ENCODE measurements around the gene GRIN3B.
A peak's percentile ranks its signal among the peaks of the same experiment; 100 is the strongest.

The GRIN3B gene

DNA sequence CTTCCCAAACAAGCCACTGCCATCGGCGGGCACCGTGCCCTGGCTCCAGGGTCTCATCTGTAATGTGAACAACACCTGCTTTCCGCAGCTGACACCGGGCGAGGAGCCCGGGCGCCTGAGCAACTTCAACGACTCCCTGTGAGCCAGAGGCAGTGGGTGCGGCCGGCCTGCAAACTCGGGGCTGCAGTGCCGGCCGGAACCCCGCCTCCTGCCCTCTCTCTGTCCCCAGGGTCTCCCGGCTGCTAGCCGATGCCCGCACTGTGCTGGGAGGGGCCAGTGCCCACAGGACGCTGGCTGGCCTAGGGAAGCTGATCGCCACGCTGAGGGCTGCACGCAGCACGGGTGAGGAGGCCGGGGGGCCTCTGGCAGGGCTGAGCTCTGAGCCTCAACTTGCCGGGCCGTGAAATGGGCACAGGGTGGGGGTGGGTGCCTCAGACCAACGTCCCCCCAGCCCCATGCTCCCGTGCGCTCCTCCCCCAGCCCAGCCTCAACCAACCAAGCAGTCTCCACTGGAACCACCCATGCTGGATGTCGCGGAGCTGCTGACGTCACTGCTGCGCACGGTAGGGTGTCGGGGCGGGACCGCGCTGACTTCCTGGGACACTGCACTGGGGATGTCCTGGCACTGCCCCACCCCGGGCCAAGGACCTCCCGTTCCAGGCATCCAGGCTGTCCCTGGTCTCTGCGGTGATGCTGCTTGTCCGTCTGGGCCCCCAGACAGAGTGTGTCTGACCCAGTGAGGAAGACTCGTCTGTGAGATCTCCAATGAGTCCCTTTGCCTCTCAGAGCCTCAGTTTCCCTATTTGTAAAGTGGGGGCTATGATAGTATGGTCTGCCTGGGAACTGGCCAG lies 41.8 kb downstream of the GRIN3B start:
- DNase-seq (ENCODE audit: low read depth, low spot score), result no peak

- peak; percentile 60 for DNase-seq (ENCODE audit: low read depth, low spot score)
Measured at GRCh38 chr19:1042689-1043511, 42.7 kb downstream of the GRIN3B start.

- DNase-seq (ENCODE audit: low read depth, low spot score), result no peak
Measured at GRCh38 chr19:1045247-1045603, 45.0 kb downstream of the GRIN3B start.

DNA sequence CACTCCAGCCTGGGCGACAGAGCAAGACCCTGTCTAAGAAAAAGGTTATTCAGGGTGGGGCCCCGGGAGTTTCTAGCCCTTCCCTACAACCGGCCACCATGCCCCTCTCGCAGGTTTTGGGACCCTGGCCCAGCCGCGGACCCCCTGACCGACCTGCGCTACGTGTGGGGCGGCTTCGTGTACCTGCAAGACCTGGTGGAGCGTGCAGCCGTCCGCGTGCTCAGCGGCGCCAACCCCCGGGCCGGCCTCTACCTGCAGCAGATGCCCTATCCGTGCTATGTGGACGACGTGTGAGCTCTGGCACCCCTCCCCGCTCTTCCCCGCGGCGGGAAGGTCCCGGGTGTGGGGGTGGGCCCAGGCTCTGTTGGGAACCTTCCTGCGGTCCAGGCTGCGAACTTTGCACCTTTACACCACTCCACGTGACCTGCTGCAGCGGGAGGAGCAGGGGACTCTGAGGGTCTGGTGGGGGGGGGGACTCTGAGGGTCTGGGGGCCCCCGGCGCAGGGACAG lies 46.0 kb downstream of the GRIN3B start:
- DNase-seq (ENCODE audit: low read depth, low spot score), result no peak

- no peak for DNase-seq (ENCODE audit: low read depth, low spot score)
Measured at GRCh38 chr19:1046836-1047695, 46.8 kb downstream of the GRIN3B start.

- DNase-seq (ENCODE audit: low read depth, low spot score), result no peak
Measured at GRCh38 chr19:1047696-1048147, 47.5 kb downstream of the GRIN3B start.

DNA sequence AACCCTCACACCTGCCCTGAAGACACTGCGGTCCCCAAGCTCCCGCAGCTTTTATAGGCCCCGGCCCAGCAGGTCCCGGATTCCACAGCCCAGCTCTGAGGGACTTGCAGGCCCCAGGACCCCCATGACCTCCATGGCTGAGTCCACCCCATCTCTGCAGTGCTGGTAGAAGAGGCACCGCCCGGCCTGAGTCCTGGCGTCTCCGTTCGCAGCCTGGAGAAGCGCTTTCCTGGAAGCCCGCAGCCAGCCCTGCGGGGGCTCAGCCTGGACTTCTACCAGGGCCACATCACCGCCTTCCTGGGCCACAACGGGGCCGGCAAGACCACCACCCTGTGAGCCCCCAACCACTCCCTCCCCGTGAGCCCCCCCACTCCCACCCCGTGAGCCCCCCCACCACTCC lies 48.9 kb downstream of the GRIN3B start:
- DNase-seq (ENCODE audit: low read depth, low spot score), result no peak

DNA sequence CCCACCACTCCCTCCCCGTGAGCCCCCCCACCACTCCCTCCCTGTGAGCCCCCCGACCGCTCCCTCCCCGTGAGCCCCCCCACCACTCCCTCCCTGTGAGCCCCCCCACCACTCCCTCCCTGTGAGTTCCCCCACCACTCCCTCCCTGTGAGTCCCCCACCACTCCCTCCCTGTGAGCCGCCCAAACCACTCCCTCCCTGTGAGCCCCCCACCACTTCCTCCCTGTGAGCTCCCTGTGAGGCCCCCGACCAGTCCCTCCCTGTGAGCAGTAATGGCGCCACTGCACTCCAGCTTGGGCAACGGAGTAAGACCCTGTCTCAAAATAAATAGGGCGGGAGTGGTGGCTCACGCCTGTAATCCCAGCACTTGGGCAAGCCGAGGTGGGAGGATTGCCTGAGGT lies 49.6 kb downstream of the GRIN3B start:
- no peak for DNase-seq (ENCODE audit: low read depth, low spot score)

DNA sequence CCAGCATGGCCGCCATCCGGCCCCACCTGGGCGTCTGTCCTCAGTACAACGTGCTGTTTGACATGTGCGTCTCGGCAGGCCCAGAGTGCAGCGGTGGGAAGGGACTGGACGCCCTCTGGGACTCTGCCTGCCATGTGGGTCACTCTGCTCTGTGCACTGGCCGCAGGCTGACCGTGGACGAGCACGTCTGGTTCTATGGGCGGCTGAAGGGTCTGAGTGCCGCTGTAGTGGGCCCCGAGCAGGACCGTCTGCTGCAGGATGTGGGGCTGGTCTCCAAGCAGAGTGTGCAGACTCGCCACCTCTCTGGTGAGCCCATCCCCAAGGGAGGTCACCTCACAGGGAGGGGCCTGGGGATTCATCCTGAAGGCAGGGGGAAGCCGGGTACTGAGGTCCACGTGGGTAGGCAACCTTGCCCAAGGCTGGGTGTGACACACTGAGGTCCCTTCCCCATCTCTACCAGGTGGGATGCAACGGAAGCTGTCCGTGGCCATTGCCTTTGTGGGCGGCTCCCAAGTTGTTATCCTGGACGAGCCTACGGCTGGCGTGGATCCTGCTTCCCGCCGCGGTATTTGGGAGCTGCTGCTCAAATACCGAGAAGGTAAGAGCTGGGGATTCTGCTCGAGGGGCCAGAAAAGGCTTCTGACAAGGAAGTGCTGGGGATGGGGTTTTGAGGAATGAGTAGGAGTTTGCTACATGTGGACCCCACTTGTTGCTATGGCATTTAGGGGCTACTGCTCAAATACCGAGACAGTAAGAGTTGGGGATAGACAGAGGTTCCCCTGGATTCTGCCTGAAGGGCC lies 51.0 kb downstream of the GRIN3B start:
- DNase-seq (ENCODE audit: low read depth, low spot score), result no peak

DNA sequence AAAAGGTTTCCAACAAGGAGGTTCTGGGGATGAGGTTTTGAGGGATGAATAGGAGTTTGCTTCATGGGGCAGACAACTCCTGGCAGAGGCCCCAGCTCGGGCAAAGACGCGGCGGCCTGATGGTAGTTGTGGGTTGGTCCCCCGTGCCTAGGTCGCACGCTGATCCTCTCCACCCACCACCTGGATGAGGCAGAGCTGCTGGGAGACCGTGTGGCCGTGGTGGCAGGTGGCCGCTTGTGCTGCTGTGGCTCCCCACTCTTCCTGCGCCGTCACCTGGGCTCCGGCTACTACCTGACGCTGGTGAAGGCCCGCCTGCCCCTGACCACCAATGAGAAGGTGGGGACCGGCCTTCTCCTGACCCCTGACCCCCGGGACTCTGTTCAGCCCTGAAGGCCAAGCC lies 51.6 kb downstream of the GRIN3B start:
- DNase-seq (ENCODE audit: low read depth, low spot score), result no peak

DNA sequence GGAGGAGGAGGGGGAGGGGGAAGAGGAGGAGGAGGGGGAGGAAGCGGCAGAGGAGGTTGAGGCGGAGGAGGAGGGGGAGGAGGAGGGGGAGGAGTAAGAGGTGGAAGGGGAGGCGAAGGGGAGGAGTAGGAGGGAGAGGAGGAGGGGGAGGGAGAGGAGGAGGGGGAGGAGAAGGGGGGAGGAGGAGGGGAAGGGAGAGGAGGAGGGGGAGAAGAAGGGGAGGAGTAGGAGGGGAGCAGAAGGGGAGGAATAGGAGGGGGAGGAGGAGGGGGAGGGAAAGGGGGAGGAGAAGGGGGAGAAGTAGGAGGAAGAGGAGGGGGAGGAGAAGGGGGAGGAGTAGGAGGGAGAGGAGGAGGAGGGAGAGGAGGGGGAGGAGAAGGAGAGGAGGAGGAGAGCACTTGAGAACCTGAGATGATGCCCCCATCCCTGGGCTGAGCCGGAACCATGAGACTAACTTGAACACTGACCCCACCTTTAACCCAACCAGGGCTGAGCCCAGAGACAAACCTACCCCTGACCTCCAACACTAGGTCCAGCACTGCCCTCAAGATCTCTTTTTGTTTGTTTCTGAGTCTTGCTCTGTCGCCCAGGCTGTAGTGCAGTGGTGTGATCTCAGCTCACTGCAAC lies 52.2 kb downstream of the GRIN3B start:
- no peak for DNase-seq (ENCODE audit: low read depth, low spot score)

GRCh38 chr19:1053176-1054101 lies 53.2 kb downstream of the GRIN3B start:
- no peak for DNase-seq (ENCODE audit: low read depth, low spot score)

GRCh38 chr19:1054102-1055027 lies 54.1 kb downstream of the GRIN3B start:
- DNase-seq (ENCODE audit: low read depth, low spot score), result no peak

- no peak for DNase-seq (ENCODE audit: low read depth, low spot score)
Measured at GRCh38 chr19:1055028-1055425, 54.8 kb downstream of the GRIN3B start.

DNA sequence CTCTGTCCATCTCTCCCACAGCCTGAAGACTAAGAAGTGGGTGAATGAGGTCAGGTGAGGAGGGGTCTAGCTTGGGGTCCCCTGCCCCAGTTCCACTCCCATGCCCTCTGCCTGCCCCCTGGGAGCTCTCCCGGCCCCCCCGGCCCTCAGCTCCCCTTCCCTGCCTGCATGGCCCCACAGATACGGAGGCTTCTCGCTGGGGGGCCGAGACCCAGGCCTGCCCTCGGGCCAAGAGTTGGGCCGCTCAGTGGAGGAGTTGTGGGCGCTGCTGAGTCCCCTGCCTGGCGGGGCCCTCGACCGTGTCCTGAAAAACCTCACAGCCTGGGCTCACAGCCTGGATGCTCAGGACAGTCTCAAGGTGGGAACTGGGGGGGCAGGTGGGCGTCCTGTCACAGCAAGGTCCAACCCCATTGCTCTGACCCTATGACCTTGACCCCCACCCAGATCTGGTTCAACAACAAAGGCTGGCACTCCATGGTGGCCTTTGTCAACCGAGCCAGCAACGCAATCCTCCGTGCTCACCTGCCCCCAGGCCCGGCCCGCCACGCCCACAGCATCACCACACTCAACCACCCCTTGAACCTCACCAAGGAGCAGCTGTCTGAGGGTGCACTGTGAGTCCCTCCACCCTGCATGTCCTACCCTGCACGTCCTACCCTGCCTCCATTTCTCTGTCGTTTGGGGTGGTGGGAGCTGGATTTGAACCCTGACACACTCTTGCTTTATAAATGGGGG lies 55.8 kb downstream of the GRIN3B start:
- no peak for DNase-seq (ENCODE audit: low read depth, low spot score)

DNA sequence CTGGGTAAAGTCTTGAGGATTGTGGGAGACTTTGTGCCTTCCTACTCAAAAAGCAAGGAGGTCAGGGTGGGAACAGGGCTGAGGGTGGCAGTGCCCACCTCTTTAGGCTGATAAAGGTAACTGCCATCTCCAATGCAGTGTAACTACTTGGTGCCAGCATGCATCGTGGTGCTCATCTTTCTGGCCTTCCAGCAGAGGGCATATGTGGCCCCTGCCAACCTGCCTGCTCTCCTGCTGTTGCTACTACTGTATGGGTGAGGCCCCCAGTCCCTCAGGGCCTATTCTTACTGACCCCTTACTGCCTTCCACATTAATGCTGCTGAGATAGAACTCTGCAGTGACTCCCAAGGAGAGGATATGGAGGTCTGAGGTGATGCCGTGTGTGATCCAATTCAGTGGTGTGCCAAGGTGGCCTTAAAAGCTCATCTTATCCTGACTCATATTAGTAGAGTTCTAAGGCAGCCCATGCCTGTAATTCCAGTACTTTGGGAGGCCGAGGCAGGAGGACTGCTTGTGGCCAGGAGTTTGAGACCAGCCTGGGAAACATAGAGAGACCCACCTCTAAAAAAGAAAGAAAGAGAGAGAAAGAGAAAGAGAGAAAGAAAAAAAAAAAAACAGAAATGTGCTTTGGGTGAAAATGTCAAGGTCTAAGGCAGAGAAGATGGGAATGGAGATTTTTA lies 57.1 kb downstream of the GRIN3B start:
- DNase-seq (ENCODE audit: low read depth, low spot score), result peak; percentile 68

DNA sequence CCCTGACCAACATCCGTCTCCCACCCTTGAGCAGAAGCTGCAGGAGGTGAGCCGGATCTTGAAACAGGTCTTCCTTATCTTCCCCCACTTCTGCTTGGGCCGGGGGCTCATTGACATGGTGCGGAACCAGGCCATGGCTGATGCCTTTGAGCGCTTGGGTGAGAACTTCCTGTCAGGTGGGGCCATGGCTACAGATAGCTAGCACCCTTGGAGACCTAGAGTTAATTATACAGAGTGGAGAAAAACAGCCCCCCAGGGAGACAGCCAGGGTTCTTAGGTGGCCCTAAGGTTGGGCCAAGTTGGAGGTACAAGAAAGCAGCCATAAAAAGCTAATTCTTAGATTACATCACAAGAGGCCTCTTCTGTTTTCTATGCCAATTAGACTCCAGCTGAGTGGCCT lies 57.9 kb downstream of the GRIN3B start:
- no peak for DNase-seq (ENCODE audit: low read depth, low spot score)

All from astrocyte of the hippocampus (primary cell).